ENCODE results near the gene ZBTB14. TPM values are rescaled to one million over a fixed set of nuclear protein-coding genes. Genes with fewer than 3 reads are reported as not detected.

ZBTB14 gene
- total RNA-seq, 1 experiment from 2014 or later = 15.1 TPM

DNA sequence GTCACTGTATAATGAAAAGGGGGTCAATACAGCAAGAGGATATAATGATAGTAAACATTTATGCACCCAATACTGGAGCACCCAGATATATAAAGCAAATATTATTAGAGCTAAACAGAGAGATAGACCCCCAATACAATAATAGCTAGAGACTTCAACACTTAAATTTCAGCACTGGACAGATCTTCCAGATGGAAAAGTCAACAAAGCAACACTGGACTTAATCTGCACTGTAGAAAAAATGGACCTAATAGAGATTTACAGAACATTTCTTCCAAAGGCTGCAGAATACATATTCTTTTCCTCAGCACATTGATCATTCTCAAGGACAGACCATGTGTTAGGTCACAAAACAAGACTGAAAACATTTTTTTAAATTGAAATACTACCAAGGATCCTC is 26.7 kb downstream of the ZBTB14 start (continued):
- TF ChIP-seq, protein P1, sequence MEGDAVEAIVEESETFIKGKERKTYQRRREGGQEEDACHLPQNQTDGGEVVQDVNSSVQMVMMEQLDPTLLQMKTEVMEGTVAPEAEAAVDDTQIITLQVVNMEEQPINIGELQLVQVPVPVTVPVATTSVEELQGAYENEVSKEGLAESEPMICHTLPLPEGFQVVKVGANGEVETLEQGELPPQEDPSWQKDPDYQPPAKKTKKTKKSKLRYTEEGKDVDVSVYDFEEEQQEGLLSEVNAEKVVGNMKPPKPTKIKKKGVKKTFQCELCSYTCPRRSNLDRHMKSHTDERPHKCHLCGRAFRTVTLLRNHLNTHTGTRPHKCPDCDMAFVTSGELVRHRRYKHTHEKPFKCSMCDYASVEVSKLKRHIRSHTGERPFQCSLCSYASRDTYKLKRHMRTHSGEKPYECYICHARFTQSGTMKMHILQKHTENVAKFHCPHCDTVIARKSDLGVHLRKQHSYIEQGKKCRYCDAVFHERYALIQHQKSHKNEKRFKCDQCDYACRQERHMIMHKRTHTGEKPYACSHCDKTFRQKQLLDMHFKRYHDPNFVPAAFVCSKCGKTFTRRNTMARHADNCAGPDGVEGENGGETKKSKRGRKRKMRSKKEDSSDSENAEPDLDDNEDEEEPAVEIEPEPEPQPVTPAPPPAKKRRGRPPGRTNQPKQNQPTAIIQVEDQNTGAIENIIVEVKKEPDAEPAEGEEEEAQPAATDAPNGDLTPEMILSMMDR (IDR thresholded peaks at IDR 0.05) = no peak
- TF ChIP-seq ZNF121 (CRISPR knock-in tag; IDR thresholded peaks at IDR 0.05) (no peak), PRRX2 (CRISPR knock-in tag; IDR thresholded peaks at IDR 0.05) (no peak), NFYB (CRISPR knock-in tag; conservative IDR thresholded peaks at IDR 0.05; ENCODE audit: low read depth) (no peak)

DNA sequence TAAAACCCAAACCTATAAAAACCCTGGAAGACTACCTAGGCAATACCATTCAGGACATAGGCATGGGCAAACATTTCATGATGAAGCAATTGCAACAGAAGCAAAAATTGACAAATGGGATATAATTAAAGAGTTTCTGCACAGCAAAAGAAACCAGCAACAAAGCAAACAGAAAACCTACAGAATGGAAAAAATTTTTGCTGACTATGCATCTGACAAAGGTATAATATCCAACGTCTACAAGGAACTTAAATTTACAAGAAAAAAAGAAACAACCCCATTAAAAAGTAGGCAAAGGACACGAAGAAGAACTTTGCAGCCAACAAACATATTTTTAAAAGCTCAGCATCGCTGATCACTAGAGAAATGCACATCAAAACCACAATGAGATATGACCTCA is 28.8 kb downstream of the ZBTB14 start:
- H3K27ac Mint-ChIP-seq = no peak overlapping the region
- H3K36me3 Mint-ChIP-seq = peaks cover 34% of the 10 kb centered on the region
- H3K4me1 Mint-ChIP-seq = peaks cover 4% of the 10 kb centered on the region; the same call in 1 of the 2 replicates

More for the DNA sequence above, 28.8 kb downstream of the ZBTB14 start:
- ChIA-PET POLR2A (no interaction called here), CTCF (no interaction called here)
- DNase-seq (ENCODE audit: low spot score) (no peak), ATAC-seq (no peak)
- Mint-ChIP-seq H3K4me3 (no peak overlapping the region), H3K27me3 (ENCODE audit: low read depth) (peaks cover 14% of the 10 kb centered on the region), H3K9me3 (peaks cover 94% of the 10 kb centered on the region)
- TF ChIP-seq RORB (CRISPR knock-in tag; IDR thresholded peaks at IDR 0.05) (no peak), ETV6 (CRISPR knock-in tag; IDR thresholded peaks at IDR 0.05) (no peak), ZNF317 (CRISPR knock-in tag; IDR thresholded peaks at IDR 0.05; ENCODE audit: borderline replicate concordance, low read depth) (no peak), TCF7 (CRISPR knock-in tag; IDR thresholded peaks at IDR 0.05; ENCODE audit: low read depth) (no peak), GRHL2 (CRISPR knock-in tag; IDR thresholded peaks at IDR 0.05; ENCODE audit: insufficient replicate concordance, severe bottlenecking) (no peak), SP1 (CRISPR knock-in tag; conservative IDR thresholded peaks at IDR 0.05) (no peak), IRF2 (CRISPR knock-in tag; IDR thresholded peaks at IDR 0.05; ENCODE audit: borderline replicate concordance, low read depth) (no peak), EMX1 (CRISPR knock-in tag; IDR thresholded peaks at IDR 0.05) (no peak)
- TF ChIP-seq, protein P2, sequence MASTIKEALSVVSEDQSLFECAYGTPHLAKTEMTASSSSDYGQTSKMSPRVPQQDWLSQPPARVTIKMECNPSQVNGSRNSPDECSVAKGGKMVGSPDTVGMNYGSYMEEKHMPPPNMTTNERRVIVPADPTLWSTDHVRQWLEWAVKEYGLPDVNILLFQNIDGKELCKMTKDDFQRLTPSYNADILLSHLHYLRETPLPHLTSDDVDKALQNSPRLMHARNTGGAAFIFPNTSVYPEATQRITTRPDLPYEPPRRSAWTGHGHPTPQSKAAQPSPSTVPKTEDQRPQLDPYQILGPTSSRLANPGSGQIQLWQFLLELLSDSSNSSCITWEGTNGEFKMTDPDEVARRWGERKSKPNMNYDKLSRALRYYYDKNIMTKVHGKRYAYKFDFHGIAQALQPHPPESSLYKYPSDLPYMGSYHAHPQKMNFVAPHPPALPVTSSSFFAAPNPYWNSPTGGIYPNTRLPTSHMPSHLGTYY (CRISPR knock-in tag; IDR thresholded peaks at IDR 0.05) = no peak
- TF ChIP-seq, protein P3, sequence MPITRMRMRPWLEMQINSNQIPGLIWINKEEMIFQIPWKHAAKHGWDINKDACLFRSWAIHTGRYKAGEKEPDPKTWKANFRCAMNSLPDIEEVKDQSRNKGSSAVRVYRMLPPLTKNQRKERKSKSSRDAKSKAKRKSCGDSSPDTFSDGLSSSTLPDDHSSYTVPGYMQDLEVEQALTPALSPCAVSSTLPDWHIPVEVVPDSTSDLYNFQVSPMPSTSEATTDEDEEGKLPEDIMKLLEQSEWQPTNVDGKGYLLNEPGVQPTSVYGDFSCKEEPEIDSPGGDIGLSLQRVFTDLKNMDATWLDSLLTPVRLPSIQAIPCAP (CRISPR knock-in tag; IDR thresholded peaks at IDR 0.05) = no peak
- TF ChIP-seq, protein P4, sequence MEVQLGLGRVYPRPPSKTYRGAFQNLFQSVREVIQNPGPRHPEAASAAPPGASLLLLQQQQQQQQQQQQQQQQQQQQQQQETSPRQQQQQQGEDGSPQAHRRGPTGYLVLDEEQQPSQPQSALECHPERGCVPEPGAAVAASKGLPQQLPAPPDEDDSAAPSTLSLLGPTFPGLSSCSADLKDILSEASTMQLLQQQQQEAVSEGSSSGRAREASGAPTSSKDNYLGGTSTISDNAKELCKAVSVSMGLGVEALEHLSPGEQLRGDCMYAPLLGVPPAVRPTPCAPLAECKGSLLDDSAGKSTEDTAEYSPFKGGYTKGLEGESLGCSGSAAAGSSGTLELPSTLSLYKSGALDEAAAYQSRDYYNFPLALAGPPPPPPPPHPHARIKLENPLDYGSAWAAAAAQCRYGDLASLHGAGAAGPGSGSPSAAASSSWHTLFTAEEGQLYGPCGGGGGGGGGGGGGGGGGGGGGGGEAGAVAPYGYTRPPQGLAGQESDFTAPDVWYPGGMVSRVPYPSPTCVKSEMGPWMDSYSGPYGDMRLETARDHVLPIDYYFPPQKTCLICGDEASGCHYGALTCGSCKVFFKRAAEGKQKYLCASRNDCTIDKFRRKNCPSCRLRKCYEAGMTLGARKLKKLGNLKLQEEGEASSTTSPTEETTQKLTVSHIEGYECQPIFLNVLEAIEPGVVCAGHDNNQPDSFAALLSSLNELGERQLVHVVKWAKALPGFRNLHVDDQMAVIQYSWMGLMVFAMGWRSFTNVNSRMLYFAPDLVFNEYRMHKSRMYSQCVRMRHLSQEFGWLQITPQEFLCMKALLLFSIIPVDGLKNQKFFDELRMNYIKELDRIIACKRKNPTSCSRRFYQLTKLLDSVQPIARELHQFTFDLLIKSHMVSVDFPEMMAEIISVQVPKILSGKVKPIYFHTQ (CRISPR knock-in tag; IDR thresholded peaks at IDR 0.05) = no peak
- TF ChIP-seq, protein P5, sequence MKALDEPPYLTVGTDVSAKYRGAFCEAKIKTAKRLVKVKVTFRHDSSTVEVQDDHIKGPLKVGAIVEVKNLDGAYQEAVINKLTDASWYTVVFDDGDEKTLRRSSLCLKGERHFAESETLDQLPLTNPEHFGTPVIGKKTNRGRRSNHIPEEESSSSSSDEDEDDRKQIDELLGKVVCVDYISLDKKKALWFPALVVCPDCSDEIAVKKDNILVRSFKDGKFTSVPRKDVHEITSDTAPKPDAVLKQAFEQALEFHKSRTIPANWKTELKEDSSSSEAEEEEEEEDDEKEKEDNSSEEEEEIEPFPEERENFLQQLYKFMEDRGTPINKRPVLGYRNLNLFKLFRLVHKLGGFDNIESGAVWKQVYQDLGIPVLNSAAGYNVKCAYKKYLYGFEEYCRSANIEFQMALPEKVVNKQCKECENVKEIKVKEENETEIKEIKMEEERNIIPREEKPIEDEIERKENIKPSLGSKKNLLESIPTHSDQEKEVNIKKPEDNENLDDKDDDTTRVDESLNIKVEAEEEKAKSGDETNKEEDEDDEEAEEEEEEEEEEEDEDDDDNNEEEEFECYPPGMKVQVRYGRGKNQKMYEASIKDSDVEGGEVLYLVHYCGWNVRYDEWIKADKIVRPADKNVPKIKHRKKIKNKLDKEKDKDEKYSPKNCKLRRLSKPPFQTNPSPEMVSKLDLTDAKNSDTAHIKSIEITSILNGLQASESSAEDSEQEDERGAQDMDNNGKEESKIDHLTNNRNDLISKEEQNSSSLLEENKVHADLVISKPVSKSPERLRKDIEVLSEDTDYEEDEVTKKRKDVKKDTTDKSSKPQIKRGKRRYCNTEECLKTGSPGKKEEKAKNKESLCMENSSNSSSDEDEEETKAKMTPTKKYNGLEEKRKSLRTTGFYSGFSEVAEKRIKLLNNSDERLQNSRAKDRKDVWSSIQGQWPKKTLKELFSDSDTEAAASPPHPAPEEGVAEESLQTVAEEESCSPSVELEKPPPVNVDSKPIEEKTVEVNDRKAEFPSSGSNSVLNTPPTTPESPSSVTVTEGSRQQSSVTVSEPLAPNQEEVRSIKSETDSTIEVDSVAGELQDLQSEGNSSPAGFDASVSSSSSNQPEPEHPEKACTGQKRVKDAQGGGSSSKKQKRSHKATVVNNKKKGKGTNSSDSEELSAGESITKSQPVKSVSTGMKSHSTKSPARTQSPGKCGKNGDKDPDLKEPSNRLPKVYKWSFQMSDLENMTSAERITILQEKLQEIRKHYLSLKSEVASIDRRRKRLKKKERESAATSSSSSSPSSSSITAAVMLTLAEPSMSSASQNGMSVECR (CRISPR knock-in tag; IDR thresholded peaks at IDR 0.05; ENCODE audit: borderline replicate concordance) = no peak
- TF ChIP-seq, protein P6, sequence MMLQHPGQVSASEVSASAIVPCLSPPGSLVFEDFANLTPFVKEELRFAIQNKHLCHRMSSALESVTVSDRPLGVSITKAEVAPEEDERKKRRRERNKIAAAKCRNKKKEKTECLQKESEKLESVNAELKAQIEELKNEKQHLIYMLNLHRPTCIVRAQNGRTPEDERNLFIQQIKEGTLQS (CRISPR knock-in tag; conservative IDR thresholded peaks at IDR 0.05) = no peak
- TF ChIP-seq, protein P7, sequence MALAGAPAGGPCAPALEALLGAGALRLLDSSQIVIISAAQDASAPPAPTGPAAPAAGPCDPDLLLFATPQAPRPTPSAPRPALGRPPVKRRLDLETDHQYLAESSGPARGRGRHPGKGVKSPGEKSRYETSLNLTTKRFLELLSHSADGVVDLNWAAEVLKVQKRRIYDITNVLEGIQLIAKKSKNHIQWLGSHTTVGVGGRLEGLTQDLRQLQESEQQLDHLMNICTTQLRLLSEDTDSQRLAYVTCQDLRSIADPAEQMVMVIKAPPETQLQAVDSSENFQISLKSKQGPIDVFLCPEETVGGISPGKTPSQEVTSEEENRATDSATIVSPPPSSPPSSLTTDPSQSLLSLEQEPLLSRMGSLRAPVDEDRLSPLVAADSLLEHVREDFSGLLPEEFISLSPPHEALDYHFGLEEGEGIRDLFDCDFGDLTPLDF (CRISPR knock-in tag; IDR thresholded peaks at IDR 0.05) = no peak

Measured in WTC11 (cell line).